H1 (cell line): ENCODE data around the gene MMP28. TPM values are rescaled to one million over a fixed set of nuclear protein-coding genes. Genes with fewer than 3 reads are reported as not detected.

Source experiments
- ATF2 ChIP-seq: IDR thresholded peaks from 2 replicates; pipeline ENCODE4 v1.6.1; 2012; ENCODE audit warnings: low read length, inconsistent platforms
- CTCF ChIP-seq, 3 experiments: IDR thresholded peaks; 1 replicate in 2 of 3; 2 replicates in 1 of 3; pipeline versions ENCODE4 v1.5.1 to v1.6.1; 2011; ENCODE audit warnings: low read length in 3 of 3, mild to moderate bottlenecking in 3 of 3, inconsistent platforms in 2 of 3, low read depth in 1 of 3, moderate library complexity in 1 of 3; ENCODE audit not compliant: insufficient read depth in 1 of 3; ENCODE audit errors: control extremely low read depth in 1 of 3
- NRF1 ChIP-seq: IDR thresholded peaks from 2 replicates; pipeline ENCODE4 v1.6.1; 2011; ENCODE audit warnings: mild to moderate bottlenecking, low read depth, low read length, improper control_type of control experiment
- PHF8 ChIP-seq: fragments of 200-600 bp; sonication (generic); conservative IDR thresholded peaks from 2 replicates; pipeline ENCODE4 v1.7.1; 2012; ENCODE audit warnings: low read depth, mild to moderate bottlenecking, inconsistent platforms, low read length, moderate library complexity
- SP2 ChIP-seq: IDR thresholded peaks from 2 replicates; pipeline ENCODE4 v1.6.1; 2012; ENCODE audit warnings: mild to moderate bottlenecking, low read length, inconsistent platforms
- SP4 ChIP-seq: IDR thresholded peaks from 2 replicates; pipeline ENCODE4 v1.6.1; 2012; ENCODE audit warnings: low read length, inconsistent platforms
- SUZ12 ChIP-seq: fragments of 200-600 bp; sonication (generic); IDR thresholded peaks from 2 replicates; pipeline ENCODE4 v1.6.1; 2012; ENCODE audit warnings: mild to moderate bottlenecking, inconsistent platforms, low read length, moderate library complexity, mixed read lengths
- TAF1 ChIP-seq: IDR thresholded peaks from 2 replicates; pipeline ENCODE4 v1.6.1; 2011; ENCODE audit warnings: mild to moderate bottlenecking, low read depth, low read length
- ZNF274 ChIP-seq: IDR thresholded peaks from 2 replicates; pipeline ENCODE4 v1.7.0; 2012; ENCODE audit warnings: low read length, borderline replicate concordance; ENCODE audit errors: extremely low read depth
- polyA plus RNA-seq, 7 experiments: library from polyadenylated mRNA; depleted of rRNA in 3 of 7; stranded (reverse) in 5 of 7; unstranded in 2 of 7; fragments of >200 nt in 5 of 7; fragments of 200-250 nt in 2 of 7; gene quantifications; 1 replicate in 5 of 7; 2 replicates in 1 of 7; 4 replicates in 1 of 7; pipeline versions ENCODE4 v1.2.1 to v1.2.3, GENCODE V29; 2011 to 2013; ENCODE audit warnings: missing spikeins in 2 of 7, mixed read lengths in 2 of 7
- total RNA-seq: library from RNA; stranded (reverse); fragmentation: NEBNext Ultra II Directional; extraction: Animal tissue kit (Norgen Biotek cat#: 25700); gene quantifications from 2 replicates; pipeline ENCODE4 v1.2.1, GENCODE V29; 2021

The MMP28 gene
- total and polyA plus RNA-seq, 2 of the 8 experiments (the other 6 are each of a cell fraction or from before 2014, with no cell fraction given), result not detected

- TF ChIP-seq ATF2, result no peak
- TF ChIP-seq ZNF274, result no peak
- no peak for TF ChIP-seq CTCF (IDR thresholded peaks at IDR 0.05; ENCODE audit: control extremely low read depth in 1 of 3, insufficient read depth in 1 of 3, low read depth in 1 of 3, low read length in 3 of 3)
- TF ChIP-seq PHF8, result no peak
- TF ChIP-seq NRF1, result no peak
- TF ChIP-seq SUZ12, result no peak
- no peak for TF ChIP-seq SP4
- TF ChIP-seq TAF1, result no peak
- TF ChIP-seq SP2, result no peak
Observed at GRCh38 chr17:35761601-35762000, 33.8 kb downstream of the MMP28 start (continued).
